Neural progenitor cell (in vitro differentiated cells): ENCODE data around the gene TUSC7. TPM values are rescaled to one million over a fixed set of nuclear protein-coding genes. Genes with fewer than 3 reads are reported as not detected.
A peak's percentile ranks its signal among the peaks of the same experiment; 100 is the strongest.

Source experiments
- DNase-seq: peaks from one replicate; pipeline ENCODE4 v3.0.0-alpha.2; 2016; ENCODE audit warnings: low spot score
- H2AFZ ChIP-seq: fragments of 200-600 bp; sonication (generic); replicated peaks from 2 replicates; pipeline ENCODE4 v1.6.1; 2016; ENCODE audit warnings: antibody characterized with exemption
- H3F3A ChIP-seq: fragments of 200-600 bp; sonication (generic); 2 replicates; pipeline ENCODE4 v1.6.1; 2016; ENCODE audit warnings: antibody characterized with exemption, low read depth
- H3K27ac ChIP-seq: fragments of 200-600 bp; sonication (generic); 2 replicates; pipeline ENCODE4 v1.5.1; 2016; ENCODE audit warnings: mild to moderate bottlenecking
- H3K27me3 ChIP-seq: fragments of 200-600 bp; sonication (generic); 2 replicates; pipeline ENCODE4 v1.6.1; 2016; ENCODE audit warnings: mild to moderate bottlenecking, moderate library complexity
- H3K36me3 ChIP-seq: fragments of 200-600 bp; sonication (generic); 2 replicates; pipeline ENCODE4 v1.5.1; 2016
- H3K4me1 ChIP-seq: fragments of 200-600 bp; sonication (generic); 2 replicates; pipeline ENCODE4 v1.6.1; 2016; ENCODE audit warnings: mixed run types
- H3K4me2 ChIP-seq: fragments of 200-600 bp; sonication (generic); 2 replicates; pipeline ENCODE4 v1.6.1; 2016
- H3K4me3 ChIP-seq: fragments of 200-600 bp; sonication (generic); 2 replicates; pipeline ENCODE4 v1.5.1; 2016
- H3K79me2 ChIP-seq: fragments of 200-600 bp; sonication (generic); 2 replicates; pipeline ENCODE4 v1.6.1; 2016; ENCODE audit warnings: low read depth
- H3K9ac ChIP-seq: fragments of 200-600 bp; sonication (generic); 2 replicates; pipeline ENCODE4 v1.6.1; 2016
- H3K9me3 ChIP-seq: fragments of 200-600 bp; sonication (generic); 2 replicates; pipeline ENCODE4 v1.5.1; 2016; ENCODE audit warnings: low read depth
- H4K20me1 ChIP-seq: fragments of 200-600 bp; sonication (generic); 2 replicates; pipeline ENCODE4 v1.6.1; 2016; ENCODE audit warnings: low read depth
- H3K27ac Mint-ChIP-seq: 3 replicates; pipeline ENCODE4 v1.8.0; 2021; ENCODE audit warnings: mixed read lengths
- H3K27me3 Mint-ChIP-seq: 2 replicates; pipeline ENCODE4 v1.8.0; 2022; ENCODE audit warnings: low read depth, mild to moderate bottlenecking, inconsistent platforms, moderate library complexity, mixed read lengths; ENCODE audit not compliant: insufficient read depth
- H3K36me3 Mint-ChIP-seq: 3 replicates; pipeline ENCODE4 v1.8.0; 2021; ENCODE audit warnings: mixed read lengths
- H3K4me1 Mint-ChIP-seq: 3 replicates; pipeline ENCODE4 v1.8.0; 2021; ENCODE audit warnings: mixed read lengths
- H3K4me3 Mint-ChIP-seq: 3 replicates; pipeline ENCODE4 v1.8.0; 2021; ENCODE audit warnings: mild to moderate bottlenecking, moderate library complexity, mixed read lengths
- H3K9me3 Mint-ChIP-seq: 3 replicates; pipeline ENCODE4 v1.8.0; 2020; ENCODE audit warnings: mixed read lengths
- CTCF ChIP-seq: fragments of 200-600 bp; sonication (generic); IDR thresholded peaks from 2 replicates; pipeline ENCODE4 v1.5.1; 2017; ENCODE audit warnings: antibody characterized with exemption, mild to moderate bottlenecking
- EZH2 ChIP-seq: fragments of 200-600 bp; sonication (generic); IDR thresholded peaks from 2 replicates; pipeline ENCODE4 v1.6.1; 2017; ENCODE audit warnings: antibody characterized with exemption, mild to moderate bottlenecking, moderate library complexity
- EZH2phosphoT487 ChIP-seq: fragments of 200-600 bp; sonication (generic); IDR thresholded peaks from 2 replicates; pipeline ENCODE4 v1.6.1; 2017; ENCODE audit warnings: antibody characterized with exemption
- total RNA-seq: library from RNA; depleted of rRNA; stranded (reverse); fragments of >200 nt; gene quantifications from 2 replicates; pipeline ENCODE4 v1.2.3, GENCODE V29; 2015; ENCODE audit warnings: low replicate concordance

TUSC7 gene
- total RNA-seq = not detected in 2 replicates

- H3K36me3 Mint-ChIP-seq = no peaks in the 10 kb centered on the region
- no peak within 1 kb of the TSS for H3K27ac Mint-ChIP-seq
- Histone ChIP-seq H3K9me3 (no peaks in the 10 kb centered on the region), H2AFZ (no peak within 1 kb of the TSS), H3K27ac (no peak within 1 kb of the TSS), H3K27me3 (no peaks in the 10 kb centered on the region), H3K4me2 (no peak within 1 kb of the TSS), H3K79me2 (no peaks in the 10 kb centered on the region), H4K20me1 (no peaks in the 10 kb centered on the region), H3K36me3 (no peaks in the 10 kb centered on the region), H3K4me1 (no peaks in the 10 kb centered on the region), H3F3A (no peaks in the 10 kb centered on the region), H3K9ac (no peak within 1 kb of the TSS), H3K4me3 (no peak within 1 kb of the TSS)
- TF ChIP-seq EZH2phosphoT487 (no peak), CTCF (no peak), EZH2 (no peak)
- DNase-seq = no peak
- H3K4me1 Mint-ChIP-seq = no peaks in the 10 kb centered on the region
- no peak within 1 kb of the TSS for H3K4me3 Mint-ChIP-seq
- no peaks in the 10 kb centered on the region for H3K9me3 Mint-ChIP-seq
- H3K27me3 Mint-ChIP-seq = no peaks in the 10 kb centered on the region
These were observed at the start of gene TUSC7 for GRCh38 chr3:116709479-116709878. Gene TUSC7, plus strand, starts transcription at chr3:116709779.

GRCh38 chr3:116661196-116661595 is 48.4 kb upstream of the TUSC7 start:
- Histone ChIP-seq H3F3A (peaks cover 10% of the 10 kb centered on the region), H3K9me3 (no peaks in the 10 kb centered on the region), H3K27me3 (no peaks in the 10 kb centered on the region), H3K36me3 (no peaks in the 10 kb centered on the region), H3K79me2 (no peaks in the 10 kb centered on the region), H3K27ac (no peak overlapping the region), H2AFZ (no peak overlapping the region), H3K4me3 (no peak overlapping the region), H3K4me1 (peaks cover 10% of the 10 kb centered on the region), H3K9ac (no peak overlapping the region), H3K4me2 (no peak overlapping the region), H4K20me1 (no peaks in the 10 kb centered on the region)
- Mint-ChIP-seq H3K4me3 (no peak overlapping the region), H3K4me1 (peaks cover 8% of the 10 kb centered on the region), H3K27me3 (no peaks in the 10 kb centered on the region), H3K27ac (no peak overlapping the region), H3K36me3 (no peaks in the 10 kb centered on the region), H3K9me3 (no peaks in the 10 kb centered on the region)
- TF ChIP-seq CTCF (no peak), EZH2 (no peak), EZH2phosphoT487 (no peak)
- no peak for DNase-seq

GRCh38 chr3:116663161-116664110 is 46.1 kb upstream of the TUSC7 start:
- no peak for TF ChIP-seq CTCF
- no peak for TF ChIP-seq EZH2phosphoT487
- TF ChIP-seq EZH2 = no peak
- no peak overlapping the region for H3K4me3 Mint-ChIP-seq
- H3K4me1 ChIP-seq = peaks cover 10% of the 10 kb centered on the region
- peak overlapping the region; percentile 61 for H3K27ac ChIP-seq
- H3F3A ChIP-seq = peaks cover 10% of the 10 kb centered on the region
- no peak overlapping the region for H3K27ac Mint-ChIP-seq
- H3K79me2 ChIP-seq = no peaks in the 10 kb centered on the region
- no peaks in the 10 kb centered on the region for H4K20me1 ChIP-seq
- no peak overlapping the region for H3K4me3 ChIP-seq
- peaks cover 8% of the 10 kb centered on the region for H3K4me1 Mint-ChIP-seq
- no peaks in the 10 kb centered on the region for H3K9me3 ChIP-seq
- no peaks in the 10 kb centered on the region for H3K27me3 ChIP-seq
- no peaks in the 10 kb centered on the region for H3K27me3 Mint-ChIP-seq
- no peaks in the 10 kb centered on the region for H3K36me3 ChIP-seq
- H2AFZ ChIP-seq = peak overlapping the region; percentile 77
- no peak overlapping the region for H3K9ac ChIP-seq
- H3K9me3 Mint-ChIP-seq = no peaks in the 10 kb centered on the region
- H3K4me2 ChIP-seq = peak overlapping the region; percentile 34
- peak; percentile 53 for DNase-seq
- H3K36me3 Mint-ChIP-seq = no peaks in the 10 kb centered on the region
